ENCODE results near the gene BEAN1. TPM values are rescaled to one million over a fixed set of nuclear protein-coding genes. Genes with fewer than 3 reads are reported as not detected.

Gene BEAN1
- polyA plus RNA-seq, 1 donor from 2014 or later = 0.16 TPM

GRCh38 chr16:66428682-66429251 lies 1.7 kb downstream of the BEAN1 start:
- H4K20me1 ChIP-seq (ENCODE audit: insufficient read depth) = no peaks in the 10 kb centered on the region
- no peaks in the 10 kb centered on the region for H3K36me3 ChIP-seq (ENCODE audit: insufficient read depth, low read length)
- TF ChIP-seq POLR2AphosphoS5 (IDR thresholded peaks at IDR 0.05) (no peak), MXI1 (conservative IDR thresholded peaks at IDR 0.05; ENCODE audit: poor library complexity, severe bottlenecking) (no peak), EP300 (conservative IDR thresholded peaks at IDR 0.05; ENCODE audit: poor library complexity, severe bottlenecking) (no peak)
- TF ChIP-seq, protein P1, sequence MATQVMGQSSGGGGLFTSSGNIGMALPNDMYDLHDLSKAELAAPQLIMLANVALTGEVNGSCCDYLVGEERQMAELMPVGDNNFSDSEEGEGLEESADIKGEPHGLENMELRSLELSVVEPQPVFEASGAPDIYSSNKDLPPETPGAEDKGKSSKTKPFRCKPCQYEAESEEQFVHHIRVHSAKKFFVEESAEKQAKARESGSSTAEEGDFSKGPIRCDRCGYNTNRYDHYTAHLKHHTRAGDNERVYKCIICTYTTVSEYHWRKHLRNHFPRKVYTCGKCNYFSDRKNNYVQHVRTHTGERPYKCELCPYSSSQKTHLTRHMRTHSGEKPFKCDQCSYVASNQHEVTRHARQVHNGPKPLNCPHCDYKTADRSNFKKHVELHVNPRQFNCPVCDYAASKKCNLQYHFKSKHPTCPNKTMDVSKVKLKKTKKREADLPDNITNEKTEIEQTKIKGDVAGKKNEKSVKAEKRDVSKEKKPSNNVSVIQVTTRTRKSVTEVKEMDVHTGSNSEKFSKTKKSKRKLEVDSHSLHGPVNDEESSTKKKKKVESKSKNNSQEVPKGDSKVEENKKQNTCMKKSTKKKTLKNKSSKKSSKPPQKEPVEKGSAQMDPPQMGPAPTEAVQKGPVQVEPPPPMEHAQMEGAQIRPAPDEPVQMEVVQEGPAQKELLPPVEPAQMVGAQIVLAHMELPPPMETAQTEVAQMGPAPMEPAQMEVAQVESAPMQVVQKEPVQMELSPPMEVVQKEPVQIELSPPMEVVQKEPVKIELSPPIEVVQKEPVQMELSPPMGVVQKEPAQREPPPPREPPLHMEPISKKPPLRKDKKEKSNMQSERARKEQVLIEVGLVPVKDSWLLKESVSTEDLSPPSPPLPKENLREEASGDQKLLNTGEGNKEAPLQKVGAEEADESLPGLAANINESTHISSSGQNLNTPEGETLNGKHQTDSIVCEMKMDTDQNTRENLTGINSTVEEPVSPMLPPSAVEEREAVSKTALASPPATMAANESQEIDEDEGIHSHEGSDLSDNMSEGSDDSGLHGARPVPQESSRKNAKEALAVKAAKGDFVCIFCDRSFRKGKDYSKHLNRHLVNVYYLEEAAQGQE (IDR thresholded peaks at IDR 0.05; ENCODE audit: borderline replicate concordance) = no peak
- H3K79me2 ChIP-seq (replicated peaks; ENCODE audit: insufficient read depth, low read length) = no peaks in the 10 kb centered on the region
- H3K27me3 ChIP-seq (ENCODE audit: insufficient read depth, low read depth, low read length) = peaks cover 55% of the 10 kb centered on the region
- no peak overlapping the region for H3K9ac ChIP-seq (ENCODE audit: low read length)
- no peak overlapping the region for H3K27ac ChIP-seq (ENCODE audit: low read length)
- H3K4me2 ChIP-seq (ENCODE audit: low read length) = no peak overlapping the region
- H2AFZ ChIP-seq (ENCODE audit: low read depth, low read length) = no peak overlapping the region
- peaks cover 5% of the 10 kb centered on the region for H3K9me3 ChIP-seq (ENCODE audit: low read length)
- no peaks in the 10 kb centered on the region for H3F3A ChIP-seq (ENCODE audit: insufficient read depth, low read length, poor library complexity, severe bottlenecking)
- no peaks in the 10 kb centered on the region for H3K9me2 ChIP-seq (ENCODE audit: insufficient read depth, low read length)
- no peak overlapping the region for H3K4me3 ChIP-seq (ENCODE audit: low read length)

DNA sequence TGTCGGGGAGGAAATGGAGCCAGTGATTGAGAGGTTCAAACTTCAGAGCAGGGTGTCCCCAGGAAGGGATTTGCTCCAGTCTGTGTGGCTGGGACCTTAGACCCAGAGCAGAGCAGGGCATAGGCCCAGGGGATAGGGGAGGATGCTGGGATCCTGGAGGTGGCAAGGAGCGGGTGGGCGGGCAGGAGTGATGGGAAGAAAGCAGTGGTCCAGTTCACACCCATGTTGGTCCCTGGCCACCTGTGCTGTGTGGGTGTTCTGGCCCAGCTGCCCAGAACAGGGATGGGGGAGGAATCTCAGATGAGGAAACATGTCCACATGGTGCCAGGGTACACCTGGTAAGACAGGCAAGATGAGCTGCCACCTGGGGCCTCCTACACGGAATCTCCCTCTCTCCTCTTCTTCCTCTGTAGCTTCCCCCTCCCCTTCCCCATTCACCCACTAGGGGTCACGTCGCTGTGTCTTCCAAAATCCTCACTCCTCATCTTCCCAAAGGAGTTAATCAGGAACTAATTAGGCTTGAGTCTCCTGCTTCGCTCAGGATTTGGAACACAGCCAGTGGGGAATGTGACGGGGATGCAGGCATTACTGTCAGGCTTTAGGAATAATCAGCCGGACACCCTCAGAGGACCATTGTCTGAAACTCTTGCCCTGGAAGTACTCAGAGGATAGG lies 2.3 kb downstream of the BEAN1 start:
- peaks cover 51% of the 10 kb centered on the region for H3K27me3 ChIP-seq (ENCODE audit: insufficient read depth, low read depth, low read length)

DNA sequence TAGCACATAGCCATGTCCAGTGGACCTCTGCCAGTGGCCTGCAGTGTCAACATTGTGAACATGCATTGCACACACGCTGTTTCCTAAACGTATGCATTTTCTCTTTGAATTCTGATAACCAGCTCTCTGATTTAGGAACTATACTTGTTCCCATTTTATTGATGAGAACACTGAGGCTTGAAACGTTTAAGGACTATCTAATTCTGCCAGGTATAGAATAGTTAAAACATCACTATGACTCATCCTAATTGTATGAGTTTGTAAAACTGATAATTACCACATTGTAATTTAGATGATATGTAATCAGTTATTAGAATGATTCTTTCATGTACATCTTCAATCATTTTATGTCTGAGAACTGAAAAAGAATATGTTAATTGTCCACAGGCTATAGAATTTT lies 3.1 kb downstream of the BEAN1 start:
- Histone ChIP-seq H3F3A (ENCODE audit: insufficient read depth, low read length, poor library complexity, severe bottlenecking) (no peaks in the 10 kb centered on the region), H3K9me2 (ENCODE audit: insufficient read depth, low read length) (no peaks in the 10 kb centered on the region), H3K27ac (ENCODE audit: low read length) (no peak overlapping the region), H3K9me3 (ENCODE audit: low read length) (no peaks in the 10 kb centered on the region), H3K4me3 (ENCODE audit: low read length) (no peak overlapping the region), H3K9ac (ENCODE audit: low read length) (no peak overlapping the region), H3K79me2 (replicated peaks; ENCODE audit: insufficient read depth, low read length) (no peaks in the 10 kb centered on the region), H3K27me3 (ENCODE audit: insufficient read depth, low read depth, low read length) (peaks cover 44% of the 10 kb centered on the region), H2AFZ (ENCODE audit: low read depth, low read length) (no peak overlapping the region), H4K20me1 (ENCODE audit: insufficient read depth) (no peaks in the 10 kb centered on the region), H3K36me3 (ENCODE audit: insufficient read depth, low read length) (no peaks in the 10 kb centered on the region), H3K4me2 (ENCODE audit: low read length) (no peak overlapping the region)
- TF ChIP-seq POLR2AphosphoS5 (IDR thresholded peaks at IDR 0.05) (no peak), RAD21 (conservative IDR thresholded peaks at IDR 0.05) (no peak), EP300 (conservative IDR thresholded peaks at IDR 0.05; ENCODE audit: poor library complexity, severe bottlenecking) (no peak), MXI1 (conservative IDR thresholded peaks at IDR 0.05; ENCODE audit: poor library complexity, severe bottlenecking) (no peak), SMC3 (conservative IDR thresholded peaks at IDR 0.05; ENCODE audit: poor library complexity) (no peak), TAF1 (IDR thresholded peaks at IDR 0.05; ENCODE audit: low read depth) (no peak), EZH2 (IDR thresholded peaks at IDR 0.05; ENCODE audit: borderline replicate concordance, insufficient read depth, low read length, poor library complexity, severe bottlenecking) (no peak)
- TF ChIP-seq, protein P2, sequence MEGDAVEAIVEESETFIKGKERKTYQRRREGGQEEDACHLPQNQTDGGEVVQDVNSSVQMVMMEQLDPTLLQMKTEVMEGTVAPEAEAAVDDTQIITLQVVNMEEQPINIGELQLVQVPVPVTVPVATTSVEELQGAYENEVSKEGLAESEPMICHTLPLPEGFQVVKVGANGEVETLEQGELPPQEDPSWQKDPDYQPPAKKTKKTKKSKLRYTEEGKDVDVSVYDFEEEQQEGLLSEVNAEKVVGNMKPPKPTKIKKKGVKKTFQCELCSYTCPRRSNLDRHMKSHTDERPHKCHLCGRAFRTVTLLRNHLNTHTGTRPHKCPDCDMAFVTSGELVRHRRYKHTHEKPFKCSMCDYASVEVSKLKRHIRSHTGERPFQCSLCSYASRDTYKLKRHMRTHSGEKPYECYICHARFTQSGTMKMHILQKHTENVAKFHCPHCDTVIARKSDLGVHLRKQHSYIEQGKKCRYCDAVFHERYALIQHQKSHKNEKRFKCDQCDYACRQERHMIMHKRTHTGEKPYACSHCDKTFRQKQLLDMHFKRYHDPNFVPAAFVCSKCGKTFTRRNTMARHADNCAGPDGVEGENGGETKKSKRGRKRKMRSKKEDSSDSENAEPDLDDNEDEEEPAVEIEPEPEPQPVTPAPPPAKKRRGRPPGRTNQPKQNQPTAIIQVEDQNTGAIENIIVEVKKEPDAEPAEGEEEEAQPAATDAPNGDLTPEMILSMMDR (IDR thresholded peaks at IDR 0.05; ENCODE audit: poor library complexity, severe bottlenecking) = no peak
- TF ChIP-seq, protein P1 (IDR thresholded peaks at IDR 0.05; ENCODE audit: borderline replicate concordance) = no peak

More for the DNA sequence above, 2.3 kb downstream of the BEAN1 start:
- no peaks in the 10 kb centered on the region for H4K20me1 ChIP-seq (ENCODE audit: insufficient read depth)
- no peak overlapping the region for H3K4me3 ChIP-seq (ENCODE audit: low read length)
- no peak overlapping the region for H3K4me2 ChIP-seq (ENCODE audit: low read length)
- H3K27ac ChIP-seq (ENCODE audit: low read length) = no peak overlapping the region
- no peaks in the 10 kb centered on the region for H3K9me2 ChIP-seq (ENCODE audit: insufficient read depth, low read length)
- H2AFZ ChIP-seq (ENCODE audit: low read depth, low read length) = no peak overlapping the region
- no peaks in the 10 kb centered on the region for H3K79me2 ChIP-seq (replicated peaks; ENCODE audit: insufficient read depth, low read length)
- no peaks in the 10 kb centered on the region for H3F3A ChIP-seq (ENCODE audit: insufficient read depth, low read length, poor library complexity, severe bottlenecking)
- no peaks in the 10 kb centered on the region for H3K36me3 ChIP-seq (ENCODE audit: insufficient read depth, low read length)
- no peak for TF ChIP-seq MXI1 (conservative IDR thresholded peaks at IDR 0.05; ENCODE audit: poor library complexity, severe bottlenecking)
- no peak for TF ChIP-seq EP300 (conservative IDR thresholded peaks at IDR 0.05; ENCODE audit: poor library complexity, severe bottlenecking)
- no peak overlapping the region for H3K9ac ChIP-seq (ENCODE audit: low read length)
- H3K9me3 ChIP-seq (ENCODE audit: low read length) = peaks cover 5% of the 10 kb centered on the region
